ENCODE results near the gene B4GALNT2.

GRCh38 chr17:49209061-49209571, 76.5 kb downstream of the B4GALNT2 start:
- TF ChIP-seq GATA2 (IDR thresholded peaks at IDR 0.05; ENCODE audit: low read depth, low read length), result no peak
- no peak for TF ChIP-seq GATA3 (IDR thresholded peaks at IDR 0.05; ENCODE audit: low read depth, low read length)
